WTC11 (cell line): ENCODE measurements around the gene WDR83. TPM values are rescaled to one million over a fixed set of nuclear protein-coding genes. Genes with fewer than 3 reads are reported as not detected.
A peak's percentile ranks its signal among the peaks of the same experiment; 100 is the strongest.

Experiments used
- ATAC-seq: fragments of 200-7000 bp; cut with Tn5 transposase; 2 replicates; pipeline ENCODE4 v1.10.0; 2021; ENCODE audit warnings: mild to moderate bottlenecking, moderate library complexity
- CTCF ChIA-PET: fragments of 300-600 bp; sonication (Branson Sonifier 250); formaldehyde crosslinking; loops from one replicate; lab custom pipeline; 2021; ENCODE audit warnings: antibody characterized with exemption; lab: Charles Lee
- POLR2A ChIA-PET: fragments of 350-600 bp; sonication (Branson Sonifier 250); formaldehyde crosslinking; loops from one replicate; lab custom pipeline; 2021; ENCODE audit warnings: antibody characterized with exemption; lab: Charles Lee
- DNase-seq: peaks from one replicate; pipeline ENCODE4 v3.0.0; 2021; ENCODE audit warnings: low spot score
- H3K27ac Mint-ChIP-seq: 2 replicates; pipeline ENCODE4 v1.8.0; 2021; ENCODE audit warnings: mixed read lengths
- H3K27me3 Mint-ChIP-seq: 2 replicates; pipeline ENCODE4 v1.8.0; 2021; ENCODE audit warnings: low read depth, mild to moderate bottlenecking, moderate library complexity, mixed read lengths
- H3K36me3 Mint-ChIP-seq: 2 replicates; pipeline ENCODE4 v1.8.0; 2021; ENCODE audit warnings: mixed read lengths
- H3K4me1 Mint-ChIP-seq: 2 replicates; pipeline ENCODE4 v1.8.0; 2022; ENCODE audit warnings: mixed read lengths
- H3K4me3 Mint-ChIP-seq: 2 replicates; pipeline ENCODE4 v1.8.0; 2021; ENCODE audit warnings: mild to moderate bottlenecking, moderate library complexity, mixed read lengths
- H3K9me3 Mint-ChIP-seq: 2 replicates; pipeline ENCODE4 v1.8.0; 2021; ENCODE audit warnings: mixed read lengths
- AFF4 ChIP-seq: sonication (generic); formaldehyde crosslinking; IDR thresholded peaks from 2 replicates; pipeline ENCODE4 v1.8.1; 2023; ENCODE audit warnings: mild to moderate bottlenecking, missing genetic modification reagents, borderline replicate concordance
- CREB1 ChIP-seq: sonication (generic); formaldehyde crosslinking; IDR thresholded peaks from 2 replicates; pipeline ENCODE4 v1.8.0; 2023; ENCODE audit warnings: mild to moderate bottlenecking, missing genetic modification reagents
- E2F5 ChIP-seq: sonication (generic); formaldehyde crosslinking; IDR thresholded peaks from 2 replicates; pipeline ENCODE4 v1.8.1; 2022; ENCODE audit warnings: mild to moderate bottlenecking, moderate library complexity, missing genetic modification reagents
- EMX1 ChIP-seq: fragments of 250-450 bp; sonication (Bioruptor Pico); IDR thresholded peaks from 2 replicates; pipeline ENCODE4 v1.8.0; 2021; ENCODE audit warnings: mild to moderate bottlenecking
- FOXK1 ChIP-seq: sonication (generic); formaldehyde crosslinking; IDR thresholded peaks from 2 replicates; pipeline ENCODE4 v1.8.0; 2022; ENCODE audit warnings: mild to moderate bottlenecking, moderate library complexity, missing genetic modification reagents
- FOXP1 ChIP-seq: sonication (generic); formaldehyde crosslinking; IDR thresholded peaks from 2 replicates; pipeline ENCODE4 v1.8.0; 2022; ENCODE audit warnings: missing genetic modification reagents, mild to moderate bottlenecking, moderate library complexity, borderline replicate concordance
- FOXP4 ChIP-seq: sonication (generic); formaldehyde crosslinking; IDR thresholded peaks from 2 replicates; pipeline ENCODE4 v1.8.0; 2022; ENCODE audit warnings: mild to moderate bottlenecking, missing genetic modification reagents
- HMGA2 ChIP-seq: fragments of 250-450 bp; sonication (Bioruptor Pico); IDR thresholded peaks from 2 replicates; pipeline ENCODE4 v1.4.0; 2021; ENCODE audit warnings: mild to moderate bottlenecking, moderate library complexity
- IRF1 ChIP-seq: sonication (generic); formaldehyde crosslinking; IDR thresholded peaks from 2 replicates; pipeline ENCODE4 v1.8.0; 2023; ENCODE audit warnings: missing genetic modification reagents
- JUN ChIP-seq: sonication (generic); formaldehyde crosslinking; IDR thresholded peaks from 2 replicates; pipeline ENCODE4 v1.8.0; 2023; ENCODE audit warnings: mild to moderate bottlenecking, missing genetic modification reagents
- MXD4 ChIP-seq: fragments of 250-450 bp; sonication (Bioruptor Pico); IDR thresholded peaks from 2 replicates; pipeline ENCODE4 v1.8.0; 2021; ENCODE audit warnings: mild to moderate bottlenecking, moderate library complexity, borderline replicate concordance
- NR2C2 ChIP-seq: sonication (generic); formaldehyde crosslinking; IDR thresholded peaks from 2 replicates; pipeline ENCODE4 v1.8.0; 2022; ENCODE audit warnings: mild to moderate bottlenecking, missing genetic modification reagents
- PRDM15 ChIP-seq: sonication (generic); formaldehyde crosslinking; IDR thresholded peaks from 2 replicates; pipeline ENCODE4 v1.8.0; 2022; ENCODE audit warnings: missing genetic modification reagents
- RELA ChIP-seq: sonication (generic); formaldehyde crosslinking; IDR thresholded peaks from 2 replicates; pipeline ENCODE4 v1.8.1; 2022; ENCODE audit warnings: missing genetic modification reagents, mild to moderate bottlenecking, borderline replicate concordance
- TEAD1 ChIP-seq: sonication (generic); formaldehyde crosslinking; IDR thresholded peaks from 2 replicates; pipeline ENCODE4 v1.8.0; 2022; ENCODE audit warnings: mild to moderate bottlenecking, missing genetic modification reagents
- ZNF263 ChIP-seq: sonication (generic); formaldehyde crosslinking; IDR thresholded peaks from 2 replicates; pipeline ENCODE4 v1.8.1; 2022; ENCODE audit warnings: low read depth, mild to moderate bottlenecking, moderate library complexity, missing genetic modification reagents
- ZNF532 ChIP-seq: fragments of 250-450 bp; sonication (Bioruptor Pico); IDR thresholded peaks from 2 replicates; pipeline ENCODE4 v1.9.0; 2021; ENCODE audit warnings: mild to moderate bottlenecking, borderline replicate concordance
- total RNA-seq: library from RNA; stranded (reverse); gene quantifications from 3 replicates; pipeline ENCODE4 v1.2.3, GENCODE V29; 2021

The WDR83 gene
- total RNA-seq, 1 experiment from 2014 or later, result 21.8 TPM

GRCh38 chr19:12720851-12721655 is 54.4 kb downstream of the WDR83 start (continued):
- TF ChIP-seq FOXP4 (CRISPR knock-in tag), result no peak
- no peak for TF ChIP-seq AFF4
- no peak for TF ChIP-seq RELA (CRISPR knock-in tag)
- no peak for TF ChIP-seq HMGA2 (CRISPR knock-in tag)
- TF ChIP-seq PRDM15 (CRISPR knock-in tag), result peak; percentile 13; the same call in 1 of the 2 replicates
- no peak for TF ChIP-seq ZNF263 (CRISPR knock-in tag)
- no peak for TF ChIP-seq FOXK1 (CRISPR knock-in tag)
- TF ChIP-seq FOXP1 (CRISPR knock-in tag), result 0 out of 2 replicates have a peak, but pooled peaks have one; percentile 19

- H3K27ac Mint-ChIP-seq, result peak overlapping the region; percentile 98
- no peaks in the 10 kb centered on the region for H3K9me3 Mint-ChIP-seq
- CTCF ChIA-PET, result interaction anchor here (0.7 to 4.4 kb wide), 11 partner anchors 19 to 163 kb away, joined by 3 to 35 read pairs (median 5); no protein-coding TSS in a partner anchor
- peaks cover 21% of the 10 kb centered on the region for H3K4me1 Mint-ChIP-seq
- peak overlapping the region; percentile 95 for H3K4me3 Mint-ChIP-seq
- ATAC-seq (peak; percentile 61), DNase-seq (peak; percentile 79)
- no peaks in the 10 kb centered on the region for H3K27me3 Mint-ChIP-seq
- POLR2A ChIA-PET, result interaction anchor here (0.6 to 5.4 kb wide), 6 partner anchors 14 to 56 kb away, joined by 4 to 44 read pairs (median 5); partner anchors contain the start of genes DHPS, GET3 and TRIR
- peaks cover 16% of the 10 kb centered on the region for H3K36me3 Mint-ChIP-seq
- TF ChIP-seq NR2C2 (CRISPR knock-in tag) (no peak), EMX1 (CRISPR knock-in tag) (no peak), ZNF263 (CRISPR knock-in tag) (no peak), MXD4 (no peak), IRF1 (no peak), E2F5 (CRISPR knock-in tag) (no peak), CREB1 (no peak), TEAD1 (CRISPR knock-in tag) (no peak), ZNF532 (no peak), FOXP1 (CRISPR knock-in tag) (no peak), JUN (CRISPR knock-in tag) (no peak)
These were observed 55.3 kb downstream of the WDR83 start for GRCh38 chr19:12721656-12722565.
